WI38 (cell line): Measurements from ENCODE around the gene RANBP9.
A peak's percentile ranks its signal among the peaks of the same experiment; 100 is the strongest.

ENCODE experiments used
- H3K4me3 ChIP-seq: 2 replicates; pipeline ENCODE4 v1.5.1; 2011; ENCODE audit warnings: low read depth, mild to moderate bottlenecking, control low read depth, low read length
- TF ChIP-seq, protein P1 (sequence below): IDR thresholded peaks from 2 replicates; pipeline ENCODE4 v1.5.1; 2012; ENCODE audit warnings: low read depth, mild to moderate bottlenecking, control low read depth, low read length

The RANBP9 gene

GRCh38 chr6:13741365-13741764 is 29.7 kb upstream of the RANBP9 start:
- TF ChIP-seq, protein P1, sequence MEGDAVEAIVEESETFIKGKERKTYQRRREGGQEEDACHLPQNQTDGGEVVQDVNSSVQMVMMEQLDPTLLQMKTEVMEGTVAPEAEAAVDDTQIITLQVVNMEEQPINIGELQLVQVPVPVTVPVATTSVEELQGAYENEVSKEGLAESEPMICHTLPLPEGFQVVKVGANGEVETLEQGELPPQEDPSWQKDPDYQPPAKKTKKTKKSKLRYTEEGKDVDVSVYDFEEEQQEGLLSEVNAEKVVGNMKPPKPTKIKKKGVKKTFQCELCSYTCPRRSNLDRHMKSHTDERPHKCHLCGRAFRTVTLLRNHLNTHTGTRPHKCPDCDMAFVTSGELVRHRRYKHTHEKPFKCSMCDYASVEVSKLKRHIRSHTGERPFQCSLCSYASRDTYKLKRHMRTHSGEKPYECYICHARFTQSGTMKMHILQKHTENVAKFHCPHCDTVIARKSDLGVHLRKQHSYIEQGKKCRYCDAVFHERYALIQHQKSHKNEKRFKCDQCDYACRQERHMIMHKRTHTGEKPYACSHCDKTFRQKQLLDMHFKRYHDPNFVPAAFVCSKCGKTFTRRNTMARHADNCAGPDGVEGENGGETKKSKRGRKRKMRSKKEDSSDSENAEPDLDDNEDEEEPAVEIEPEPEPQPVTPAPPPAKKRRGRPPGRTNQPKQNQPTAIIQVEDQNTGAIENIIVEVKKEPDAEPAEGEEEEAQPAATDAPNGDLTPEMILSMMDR = no peak
- H3K4me3 ChIP-seq = no peak overlapping the region

- no peak overlapping the region for H3K4me3 ChIP-seq
These were observed 23.4 kb upstream of the RANBP9 start for GRCh38 chr6:13735031-13735430.

DNA sequence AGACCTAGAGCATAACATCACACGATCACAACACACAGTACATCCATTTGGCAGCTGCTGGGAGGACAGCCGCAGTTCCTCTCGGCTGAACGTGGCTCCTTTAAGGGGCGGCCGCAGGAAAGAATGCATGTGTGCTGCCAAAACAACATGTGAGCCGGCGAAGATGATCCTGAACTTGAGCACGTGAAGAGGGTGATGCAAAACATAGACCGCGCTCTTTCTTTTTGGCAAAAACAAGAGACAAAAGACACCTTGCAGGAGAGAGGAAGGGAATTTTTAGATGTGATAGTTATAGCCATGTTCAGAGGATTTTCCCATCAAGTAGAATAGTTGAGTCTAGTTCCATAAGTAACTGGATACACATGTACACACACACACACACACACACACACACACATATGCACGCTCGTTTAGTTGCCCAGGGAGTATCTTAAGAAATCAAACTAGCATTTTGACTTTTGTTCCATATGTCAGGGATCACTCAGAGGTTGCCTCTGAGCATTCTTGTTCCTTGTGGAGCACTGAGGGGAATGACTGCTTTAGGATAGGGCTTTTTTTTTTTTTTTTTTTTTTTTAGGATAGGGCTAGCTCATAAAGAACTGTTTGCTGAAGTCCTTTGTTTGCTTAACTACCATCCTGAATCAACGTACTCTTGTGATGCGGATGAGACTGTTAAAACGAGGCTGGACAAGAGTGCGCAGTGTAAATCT is 21.7 kb upstream of the RANBP9 start:
- TF ChIP-seq, protein P1 = no peak
- peak overlapping the region; percentile 37 for H3K4me3 ChIP-seq

More at GRCh38 chr6:13735031-13735430, 23.4 kb upstream of the RANBP9 start:
- TF ChIP-seq, protein P1 = no peak

GRCh38 chr6:13730704-13731103 is 19.1 kb upstream of the RANBP9 start:
- no peak overlapping the region for H3K4me3 ChIP-seq
- TF ChIP-seq, protein P1 = no peak

GRCh38 chr6:13729891-13730290 is 18.3 kb upstream of the RANBP9 start:
- TF ChIP-seq, protein P1 = no peak

DNA sequence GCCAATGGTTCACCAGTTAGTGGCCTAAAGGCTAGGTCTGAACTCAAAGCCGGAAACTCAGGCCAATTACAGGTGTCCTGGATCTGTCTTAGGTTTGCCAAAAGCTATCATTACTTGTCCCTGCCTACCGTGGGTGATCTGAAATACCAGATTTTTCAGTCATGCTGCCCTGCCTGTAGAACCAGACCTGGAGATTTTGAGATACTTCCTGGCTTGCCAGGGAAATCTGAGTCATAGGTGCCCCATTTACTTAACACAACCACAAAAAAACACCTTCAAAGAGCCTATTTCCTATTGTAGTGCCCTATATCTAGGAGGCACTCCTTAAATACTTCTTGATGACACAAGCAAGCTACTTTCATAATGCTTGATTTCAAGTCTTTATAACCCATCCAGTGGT is 13.9 kb upstream of the RANBP9 start:
- TF ChIP-seq, protein P1 = no peak

More at GRCh38 chr6:13729891-13730290, 18.3 kb upstream of the RANBP9 start:
- no peak overlapping the region for H3K4me3 ChIP-seq

GRCh38 chr6:13725052-13725451 is 13.4 kb upstream of the RANBP9 start:
- no peak overlapping the region for H3K4me3 ChIP-seq
- TF ChIP-seq, protein P1 = no peak

More for the DNA sequence above, 13.9 kb upstream of the RANBP9 start:
- H3K4me3 ChIP-seq = no peak overlapping the region
